ENCODE results near the gene TEKT5.

The TEKT5 gene

DNA sequence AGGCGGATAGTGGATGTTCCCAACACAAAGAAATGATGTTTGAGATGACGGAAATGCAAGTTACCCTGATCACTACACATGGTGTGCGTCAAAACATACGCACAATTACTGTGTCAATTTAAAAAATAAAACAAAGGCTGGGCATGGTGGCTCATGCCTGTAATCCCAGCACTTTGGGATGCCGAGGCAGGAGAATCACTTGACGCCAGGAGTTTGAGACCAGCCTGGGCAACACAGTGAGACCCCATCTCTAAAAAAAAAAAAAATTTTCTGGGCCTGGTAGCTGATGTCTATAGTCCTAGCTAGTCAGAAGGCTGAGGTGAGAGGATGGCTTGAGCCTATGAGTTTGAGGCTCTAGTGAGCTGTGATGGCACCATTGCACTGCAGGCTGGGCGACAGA, 51.8 kb downstream of the TEKT5 start:
- TF ChIP-seq, protein P1, sequence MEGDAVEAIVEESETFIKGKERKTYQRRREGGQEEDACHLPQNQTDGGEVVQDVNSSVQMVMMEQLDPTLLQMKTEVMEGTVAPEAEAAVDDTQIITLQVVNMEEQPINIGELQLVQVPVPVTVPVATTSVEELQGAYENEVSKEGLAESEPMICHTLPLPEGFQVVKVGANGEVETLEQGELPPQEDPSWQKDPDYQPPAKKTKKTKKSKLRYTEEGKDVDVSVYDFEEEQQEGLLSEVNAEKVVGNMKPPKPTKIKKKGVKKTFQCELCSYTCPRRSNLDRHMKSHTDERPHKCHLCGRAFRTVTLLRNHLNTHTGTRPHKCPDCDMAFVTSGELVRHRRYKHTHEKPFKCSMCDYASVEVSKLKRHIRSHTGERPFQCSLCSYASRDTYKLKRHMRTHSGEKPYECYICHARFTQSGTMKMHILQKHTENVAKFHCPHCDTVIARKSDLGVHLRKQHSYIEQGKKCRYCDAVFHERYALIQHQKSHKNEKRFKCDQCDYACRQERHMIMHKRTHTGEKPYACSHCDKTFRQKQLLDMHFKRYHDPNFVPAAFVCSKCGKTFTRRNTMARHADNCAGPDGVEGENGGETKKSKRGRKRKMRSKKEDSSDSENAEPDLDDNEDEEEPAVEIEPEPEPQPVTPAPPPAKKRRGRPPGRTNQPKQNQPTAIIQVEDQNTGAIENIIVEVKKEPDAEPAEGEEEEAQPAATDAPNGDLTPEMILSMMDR (IDR thresholded peaks at IDR 0.05; ENCODE audit: insufficient read depth, missing control alignments): no peak
- FAIRE-seq: no peak
- DNase-seq (ENCODE audit: insufficient read length, low spot score): no peak

DNA sequence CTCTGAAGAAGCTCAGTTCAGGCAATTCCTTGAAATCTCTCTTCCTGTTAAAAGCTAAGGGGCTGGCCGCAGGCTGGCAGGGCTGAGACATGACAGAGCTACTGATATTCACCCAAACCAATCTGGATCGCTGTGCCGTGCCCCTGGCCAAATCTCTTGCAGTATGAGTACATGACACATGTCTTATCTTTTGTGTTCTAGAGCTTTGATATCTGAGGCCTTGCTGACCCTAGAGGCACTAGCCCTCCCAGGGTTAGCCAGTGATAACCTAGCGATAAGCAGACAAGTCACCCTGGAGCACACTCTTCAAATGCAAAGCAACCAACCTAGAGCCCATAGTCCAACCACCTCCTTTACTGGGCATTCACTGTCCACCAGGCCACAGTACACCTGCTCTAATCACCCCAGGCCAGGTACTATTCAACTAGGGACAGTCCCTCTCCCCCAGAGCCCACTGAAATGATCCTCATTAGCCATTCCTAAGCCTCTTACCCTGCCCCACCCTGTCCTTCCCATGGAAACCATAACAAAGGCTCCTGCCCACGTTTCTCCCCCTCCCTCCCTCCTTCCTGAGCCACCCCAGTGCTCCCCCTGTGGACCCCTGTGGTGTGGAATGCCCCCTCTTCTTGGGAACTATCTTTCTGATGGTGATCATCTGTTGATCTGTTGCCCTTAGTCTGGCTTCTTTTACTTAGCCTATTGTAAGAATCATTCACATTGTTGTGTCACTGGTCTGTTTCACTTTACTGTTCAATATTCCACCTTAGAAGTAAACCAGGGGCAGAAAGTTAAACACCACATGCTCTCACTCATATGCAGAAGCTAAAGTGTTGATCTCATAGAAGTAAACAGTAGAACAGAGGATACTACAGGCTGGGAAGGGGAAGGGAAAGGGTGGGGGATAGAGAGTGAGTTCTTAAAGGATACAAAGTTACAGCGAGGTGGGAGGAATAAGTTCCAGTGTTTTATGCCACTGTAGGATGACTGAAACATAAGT, 52.5 kb downstream of the TEKT5 start:
- TF ChIP-seq, protein P1 (IDR thresholded peaks at IDR 0.05; ENCODE audit: insufficient read depth, missing control alignments): no peak
- DNase-seq (ENCODE audit: insufficient read length, low spot score): no peak
- no peak for FAIRE-seq

DNA sequence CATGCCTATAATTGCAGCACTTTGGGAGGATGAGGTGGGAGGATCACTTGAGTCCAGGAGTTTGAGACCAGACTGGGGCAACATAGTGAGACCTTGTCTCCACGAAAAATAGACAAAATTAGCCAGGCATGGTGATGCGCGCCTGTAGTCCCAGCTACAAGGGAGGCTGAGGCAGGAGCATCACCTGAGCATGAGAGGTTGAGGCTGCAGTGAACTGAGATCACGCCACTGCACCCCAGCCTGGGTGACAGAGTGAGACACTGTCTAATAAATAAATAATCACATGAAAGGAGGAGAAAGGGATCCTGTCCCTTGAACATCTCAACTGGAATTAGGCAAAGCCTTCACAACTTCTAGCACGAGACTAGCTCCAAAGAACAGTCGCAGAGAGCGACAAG, 53.2 kb downstream of the TEKT5 start:
- DNase-seq (ENCODE audit: insufficient read length, low spot score) (no peak), FAIRE-seq (no peak)
- TF ChIP-seq, protein P1 (IDR thresholded peaks at IDR 0.05; ENCODE audit: insufficient read depth, missing control alignments): no peak

DNA sequence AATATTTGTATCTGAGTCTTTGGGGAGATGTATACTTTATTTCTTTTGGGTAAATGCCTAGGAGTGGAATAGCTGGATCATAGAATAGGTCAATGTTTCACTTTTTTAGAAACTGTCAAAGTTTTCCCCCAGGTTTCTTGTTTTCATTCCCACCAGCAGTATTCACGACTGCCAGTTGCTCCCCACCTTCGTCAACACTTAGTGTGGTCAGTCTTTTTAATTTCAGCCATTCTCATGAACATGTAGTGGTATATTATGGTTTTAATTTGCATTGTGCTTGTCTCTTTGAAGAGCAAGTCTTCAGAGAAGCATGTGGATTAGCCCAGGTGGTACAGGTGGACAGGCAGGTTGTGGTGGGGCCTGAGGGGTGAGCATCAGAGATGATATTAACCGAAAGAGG, 53.8 kb downstream of the TEKT5 start:
- TF ChIP-seq, protein P1 (IDR thresholded peaks at IDR 0.05; ENCODE audit: insufficient read depth, missing control alignments): no peak
- DNase-seq (ENCODE audit: insufficient read length, low spot score): no peak
- no peak for FAIRE-seq

DNA sequence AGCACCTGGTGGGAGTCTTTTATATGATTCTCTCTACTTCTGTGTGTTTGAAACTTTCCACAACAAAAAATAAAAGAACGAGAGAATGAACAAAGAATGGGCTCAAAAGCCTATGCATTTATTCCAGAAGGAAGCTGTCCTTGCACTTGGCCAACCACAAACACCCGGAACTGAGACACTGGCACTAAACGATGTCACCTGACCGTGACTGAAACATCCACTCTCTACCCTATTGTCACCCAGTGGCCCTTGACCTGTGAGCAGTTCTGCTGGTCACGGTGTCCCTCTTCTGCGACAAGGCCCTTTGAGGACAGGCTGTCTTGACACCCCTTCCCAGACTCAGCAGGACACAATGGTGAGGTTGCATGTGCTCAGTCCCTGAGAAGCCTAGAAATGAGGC, 56.6 kb downstream of the TEKT5 start:
- TF ChIP-seq, protein P1 (IDR thresholded peaks at IDR 0.05; ENCODE audit: insufficient read depth, missing control alignments): no peak
- DNase-seq (ENCODE audit: insufficient read length, low spot score) (no peak), FAIRE-seq (no peak)

DNA sequence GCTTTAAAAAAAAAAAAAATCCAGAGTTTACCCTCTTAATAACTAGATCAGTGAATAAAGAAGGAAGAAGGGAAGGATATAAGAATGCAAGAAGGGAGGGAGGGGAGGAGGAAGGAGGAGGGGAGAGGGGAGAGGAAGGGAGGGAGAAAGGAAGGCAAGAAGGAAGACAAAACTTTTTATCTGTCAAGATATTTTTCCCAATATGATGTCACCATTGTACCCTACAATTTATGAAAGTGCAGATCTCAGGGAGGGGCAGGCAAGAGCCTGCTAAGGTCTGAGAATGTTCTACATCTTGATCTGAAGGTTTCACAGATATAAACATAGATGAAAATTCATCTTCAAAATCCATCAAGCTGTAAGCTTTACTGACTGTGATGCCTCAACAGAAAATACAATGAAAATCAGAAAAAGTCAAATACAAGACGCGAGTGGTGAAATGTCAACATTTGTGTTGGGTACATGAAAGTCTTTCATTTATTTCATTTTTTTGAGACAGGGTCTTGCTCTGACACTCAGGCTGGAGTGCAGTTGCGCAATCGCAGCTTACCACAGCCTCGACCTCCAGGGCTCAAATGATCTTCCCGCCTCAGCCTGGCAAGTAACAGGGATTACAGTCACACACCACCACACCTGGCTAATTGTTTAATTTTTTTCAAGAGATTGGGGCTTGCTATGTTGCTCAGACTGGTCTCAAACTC, 57.2 kb downstream of the TEKT5 start:
- DNase-seq (ENCODE audit: insufficient read length, low spot score): no peak
- TF ChIP-seq, protein P1 (IDR thresholded peaks at IDR 0.05; ENCODE audit: insufficient read depth, missing control alignments): no peak
- no peak for FAIRE-seq

All from D721Med (cell line).